ENCODE data around the gene LENG8.

The LENG8 gene

DNA sequence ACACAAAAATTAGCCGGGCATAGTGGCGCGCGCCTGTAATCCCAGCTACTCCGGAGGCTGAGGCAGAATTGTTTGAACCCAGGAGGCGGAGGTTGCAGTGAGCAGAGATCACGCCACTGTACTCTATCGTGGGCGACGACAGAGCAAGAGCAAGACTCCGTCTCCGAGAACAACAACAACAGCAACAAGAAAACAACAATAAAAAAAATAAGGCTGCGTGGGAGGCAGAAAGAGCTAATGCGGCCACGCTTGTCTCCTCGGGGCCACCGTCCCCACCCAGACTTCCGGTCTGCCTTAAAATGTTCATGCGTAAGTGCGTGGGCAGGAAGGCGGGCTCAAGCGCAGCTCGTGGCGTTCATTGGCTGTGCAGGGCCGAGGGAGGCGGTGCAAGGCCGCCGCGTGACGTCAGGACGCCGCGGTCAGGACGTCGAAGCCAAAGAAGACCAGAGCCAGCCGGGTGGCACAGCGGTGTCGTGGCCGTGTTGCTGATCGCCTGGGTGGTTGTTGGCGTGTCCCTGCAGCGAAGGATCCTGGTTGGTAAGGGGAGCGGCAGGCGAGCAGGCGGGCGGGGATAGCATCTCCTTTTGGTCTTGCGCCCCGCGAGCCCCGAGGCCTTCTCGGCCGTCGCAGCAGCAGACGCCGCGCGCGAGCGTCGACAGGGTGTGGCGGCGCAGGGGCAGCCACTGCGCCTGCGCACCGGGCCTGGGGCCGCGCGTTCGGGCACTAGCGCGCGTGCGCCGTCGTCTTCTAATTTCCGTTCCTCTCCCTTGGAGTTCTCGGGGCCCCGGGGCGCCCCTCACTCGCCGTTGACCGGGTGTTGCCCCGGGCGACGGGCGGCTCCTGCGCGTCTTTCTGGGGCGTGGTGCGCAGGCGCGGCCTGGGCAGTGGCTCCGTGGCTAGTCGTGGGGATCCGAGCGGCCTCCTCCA is at the start of gene LENG8:
LENG8 (plus strand) TSS at position 426 of the 927 bp plus-strand sequence. CDS start 2,146 bp downstream, outside the sequence.
- Histone ChIP-seq H3K4me3 (peak within 1 kb of the TSS; percentile 85), H3K9me3 (ENCODE audit: low read depth, low read length) (no peaks in the 10 kb centered on the region), H3K27ac (peak within 1 kb of the TSS; percentile 88), H3K36me3 (ENCODE audit: insufficient read depth, low read length) (peaks cover 44% of the 10 kb centered on the region), H3K9ac (ENCODE audit: insufficient read length) (peak within 1 kb of the TSS; percentile 90)
- no peak for TF ChIP-seq EZH2 (IDR thresholded peaks at IDR 0.05)
- TF ChIP-seq POLR2AphosphoS5 (IDR thresholded peaks at IDR 0.05; ENCODE audit: borderline replicate concordance, low read depth, low read length), result peak; percentile 97
- peak; percentile 30 for TF ChIP-seq FOXP2 (optimal IDR thresholded peaks at IDR 0.05; ENCODE audit: control extremely low read depth, extremely low read length, insufficient read depth)
- DNase-seq (ENCODE audit: low read depth, low spot score), result peak; percentile 94

DNA sequence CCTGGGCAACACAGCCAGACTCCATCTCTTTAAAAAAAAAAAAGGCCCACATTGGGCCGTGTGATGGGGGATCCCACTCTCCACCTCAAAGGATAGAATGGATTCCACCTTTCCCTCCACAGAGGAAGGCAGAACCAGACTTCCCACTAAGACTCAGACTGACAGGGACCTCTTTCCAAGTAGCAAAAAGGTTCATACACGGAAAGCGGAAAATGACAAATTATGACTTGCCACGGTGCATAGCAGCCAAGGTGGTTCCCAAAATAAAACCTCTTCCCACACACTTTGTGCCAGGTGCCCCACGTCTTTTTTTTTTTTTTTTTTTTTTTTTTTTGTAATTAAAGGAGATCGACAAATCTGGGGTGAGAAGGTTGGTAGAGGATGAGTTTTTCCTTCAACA is 48.1 kb upstream of the LENG8 start:
- no peak overlapping the region for H3K4me3 ChIP-seq
- H3K9ac ChIP-seq (ENCODE audit: insufficient read length), result no peak overlapping the region
- DNase-seq (ENCODE audit: low read depth, low spot score), result no peak
- H3K9me3 ChIP-seq (ENCODE audit: low read depth, low read length), result no peaks in the 10 kb centered on the region
- H3K27ac ChIP-seq, result no peak overlapping the region
- TF ChIP-seq POLR2AphosphoS5 (IDR thresholded peaks at IDR 0.05; ENCODE audit: borderline replicate concordance, low read depth, low read length) (no peak), FOXP2 (optimal IDR thresholded peaks at IDR 0.05; ENCODE audit: control extremely low read depth, extremely low read length, insufficient read depth) (no peak), EZH2 (IDR thresholded peaks at IDR 0.05) (no peak)
- H3K36me3 ChIP-seq (ENCODE audit: insufficient read depth, low read length), result no peaks in the 10 kb centered on the region

DNA sequence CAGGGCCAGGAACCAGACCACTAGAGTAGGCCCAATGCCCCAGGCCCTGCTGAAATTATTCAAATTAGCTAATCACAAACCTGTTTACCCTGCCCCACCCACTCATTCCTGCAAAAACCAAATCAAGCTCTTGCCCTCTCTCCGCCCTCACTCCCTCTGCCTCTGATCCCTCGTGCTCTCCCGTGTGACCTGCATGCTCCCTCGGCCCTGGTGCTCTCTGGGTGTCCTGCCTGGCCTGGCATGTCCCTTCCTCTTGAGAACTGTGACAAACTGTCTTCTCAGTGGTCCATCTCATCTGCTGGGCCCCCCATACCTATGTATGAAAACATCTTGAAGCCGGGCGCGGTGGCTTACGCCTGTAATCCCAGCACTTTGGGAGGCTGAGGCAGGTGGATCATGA is 45.9 kb upstream of the LENG8 start:
- Histone ChIP-seq H3K4me3 (no peak overlapping the region), H3K9ac (ENCODE audit: insufficient read length) (no peak overlapping the region), H3K9me3 (ENCODE audit: low read depth, low read length) (no peaks in the 10 kb centered on the region), H3K27ac (no peak overlapping the region), H3K36me3 (ENCODE audit: insufficient read depth, low read length) (no peaks in the 10 kb centered on the region)
- DNase-seq (ENCODE audit: low read depth, low spot score), result no peak
- TF ChIP-seq EZH2 (IDR thresholded peaks at IDR 0.05), result no peak
- no peak for TF ChIP-seq POLR2AphosphoS5 (IDR thresholded peaks at IDR 0.05; ENCODE audit: borderline replicate concordance, low read depth, low read length)
- TF ChIP-seq FOXP2 (optimal IDR thresholded peaks at IDR 0.05; ENCODE audit: control extremely low read depth, extremely low read length, insufficient read depth), result no peak

DNA sequence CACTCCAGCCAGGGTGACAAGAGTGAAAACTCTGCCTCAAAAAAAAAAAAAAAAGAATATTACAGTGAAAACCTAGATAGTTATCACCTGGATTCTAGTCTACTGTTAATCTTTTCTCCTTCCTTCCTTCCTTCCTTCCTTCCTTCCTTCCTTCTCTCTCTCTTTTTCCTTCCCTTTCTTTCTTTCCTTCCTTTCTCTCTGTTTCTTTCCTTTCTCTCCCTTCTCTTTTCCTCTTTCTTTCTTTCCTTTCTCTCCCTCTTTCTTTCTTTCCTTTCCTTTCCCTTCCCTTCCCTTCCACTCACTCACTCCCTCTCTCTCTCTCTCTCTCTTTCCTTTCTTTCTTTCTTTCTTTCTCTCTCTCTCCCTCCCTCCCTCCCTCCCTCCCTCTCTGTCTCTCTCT is 43.4 kb upstream of the LENG8 start:
- Histone ChIP-seq H3K27ac (no peak overlapping the region), H3K9ac (ENCODE audit: insufficient read length) (no peak overlapping the region), H3K4me3 (no peak overlapping the region), H3K36me3 (ENCODE audit: insufficient read depth, low read length) (no peaks in the 10 kb centered on the region), H3K9me3 (ENCODE audit: low read depth, low read length) (no peaks in the 10 kb centered on the region)
- TF ChIP-seq EZH2 (IDR thresholded peaks at IDR 0.05), result no peak
- no peak for TF ChIP-seq POLR2AphosphoS5 (IDR thresholded peaks at IDR 0.05; ENCODE audit: borderline replicate concordance, low read depth, low read length)
- no peak for TF ChIP-seq FOXP2 (optimal IDR thresholded peaks at IDR 0.05; ENCODE audit: control extremely low read depth, extremely low read length, insufficient read depth)
- no peak for DNase-seq (ENCODE audit: low read depth, low spot score)

DNA sequence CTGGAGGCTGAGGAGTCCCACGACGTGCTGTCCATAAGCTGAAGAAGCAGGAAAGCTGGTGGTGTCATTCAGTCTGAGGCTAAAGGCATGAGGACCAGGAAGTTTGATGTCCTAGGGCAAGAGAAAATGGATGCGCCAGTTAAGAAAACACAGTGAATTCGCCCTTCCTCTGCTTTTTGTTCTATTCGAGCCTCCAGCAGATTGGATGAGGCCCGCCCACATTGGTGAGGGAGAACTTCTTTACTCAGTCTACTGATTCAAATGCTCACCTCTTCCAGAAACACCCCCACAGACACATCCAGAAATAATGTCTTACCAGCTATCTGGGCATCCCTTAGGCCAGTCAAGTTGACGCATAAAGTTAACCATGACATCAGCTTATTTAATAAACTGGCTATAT is 41.2 kb upstream of the LENG8 start:
- Histone ChIP-seq H3K36me3 (ENCODE audit: insufficient read depth, low read length) (no peaks in the 10 kb centered on the region), H3K9ac (ENCODE audit: insufficient read length) (no peak overlapping the region), H3K4me3 (no peak overlapping the region), H3K27ac (no peak overlapping the region), H3K9me3 (ENCODE audit: low read depth, low read length) (no peaks in the 10 kb centered on the region)
- no peak for DNase-seq (ENCODE audit: low read depth, low spot score)
- TF ChIP-seq FOXP2 (optimal IDR thresholded peaks at IDR 0.05; ENCODE audit: control extremely low read depth, extremely low read length, insufficient read depth) (no peak), POLR2AphosphoS5 (IDR thresholded peaks at IDR 0.05; ENCODE audit: borderline replicate concordance, low read depth, low read length) (no peak), EZH2 (IDR thresholded peaks at IDR 0.05) (no peak)

DNA sequence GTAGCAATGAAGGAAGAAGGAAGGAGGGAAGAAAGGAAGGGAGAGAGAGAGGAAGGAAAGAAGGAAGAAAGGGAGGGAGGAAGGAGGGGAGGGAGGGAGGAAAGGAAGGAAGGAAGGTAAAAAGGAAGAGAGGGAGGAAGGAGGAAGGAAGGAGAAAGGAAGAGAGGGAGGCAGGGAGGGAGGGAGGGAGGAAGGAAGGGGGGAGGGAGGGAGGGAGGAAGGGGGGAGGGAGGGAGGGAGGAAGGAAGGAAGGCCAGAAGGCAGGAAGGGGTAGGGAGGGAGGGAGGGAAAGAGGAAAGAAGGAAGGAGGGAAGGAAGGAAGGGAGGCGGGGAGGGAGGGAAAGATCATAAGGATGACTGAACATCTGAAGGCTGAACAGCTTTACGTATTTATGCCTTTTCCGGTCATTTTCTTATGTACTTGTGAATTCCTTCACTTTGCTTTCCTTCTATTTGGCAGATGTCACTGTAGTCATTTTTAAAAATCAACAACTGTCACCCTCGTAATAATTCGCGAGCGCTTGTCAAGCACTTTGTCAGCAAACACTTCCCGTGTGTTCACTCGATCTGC is 40.5 kb upstream of the LENG8 start:
- H3K9ac ChIP-seq (ENCODE audit: insufficient read length), result no peak overlapping the region
- no peak for DNase-seq (ENCODE audit: low read depth, low spot score)
- no peaks in the 10 kb centered on the region for H3K9me3 ChIP-seq (ENCODE audit: low read depth, low read length)
- no peaks in the 10 kb centered on the region for H3K36me3 ChIP-seq (ENCODE audit: insufficient read depth, low read length)
- no peak overlapping the region for H3K27ac ChIP-seq
- TF ChIP-seq EZH2 (IDR thresholded peaks at IDR 0.05) (no peak), FOXP2 (optimal IDR thresholded peaks at IDR 0.05; ENCODE audit: control extremely low read depth, extremely low read length, insufficient read depth) (no peak), POLR2AphosphoS5 (IDR thresholded peaks at IDR 0.05; ENCODE audit: borderline replicate concordance, low read depth, low read length) (no peak)
- no peak overlapping the region for H3K4me3 ChIP-seq

DNA sequence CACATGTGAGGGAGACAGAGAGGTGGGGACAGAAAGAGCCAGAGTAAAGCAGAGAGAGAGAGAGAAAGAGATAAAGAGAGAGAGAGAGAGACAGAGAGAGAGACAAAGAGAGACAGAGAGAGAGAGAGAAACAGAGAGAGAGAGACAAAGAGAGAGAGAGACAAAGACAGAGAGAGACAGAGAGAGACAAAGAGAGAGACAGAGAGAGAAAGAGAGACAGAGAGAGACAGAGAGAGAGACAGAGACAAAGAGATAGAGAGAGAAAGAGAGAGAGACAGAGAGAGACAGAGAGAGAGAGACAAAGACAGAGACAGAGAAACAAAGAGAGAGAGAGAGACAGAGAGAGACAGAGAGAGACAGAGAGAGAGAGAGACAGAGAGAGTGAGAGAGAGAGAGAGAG is 38.0 kb upstream of the LENG8 start:
- TF ChIP-seq EZH2 (IDR thresholded peaks at IDR 0.05) (no peak), FOXP2 (optimal IDR thresholded peaks at IDR 0.05; ENCODE audit: control extremely low read depth, extremely low read length, insufficient read depth) (no peak), POLR2AphosphoS5 (IDR thresholded peaks at IDR 0.05; ENCODE audit: borderline replicate concordance, low read depth, low read length) (no peak)
- Histone ChIP-seq H3K9me3 (ENCODE audit: low read depth, low read length) (no peaks in the 10 kb centered on the region), H3K36me3 (ENCODE audit: insufficient read depth, low read length) (no peaks in the 10 kb centered on the region), H3K4me3 (no peak overlapping the region), H3K9ac (ENCODE audit: insufficient read length) (no peak overlapping the region), H3K27ac (no peak overlapping the region)
- DNase-seq (ENCODE audit: low read depth, low spot score), result no peak

DNA sequence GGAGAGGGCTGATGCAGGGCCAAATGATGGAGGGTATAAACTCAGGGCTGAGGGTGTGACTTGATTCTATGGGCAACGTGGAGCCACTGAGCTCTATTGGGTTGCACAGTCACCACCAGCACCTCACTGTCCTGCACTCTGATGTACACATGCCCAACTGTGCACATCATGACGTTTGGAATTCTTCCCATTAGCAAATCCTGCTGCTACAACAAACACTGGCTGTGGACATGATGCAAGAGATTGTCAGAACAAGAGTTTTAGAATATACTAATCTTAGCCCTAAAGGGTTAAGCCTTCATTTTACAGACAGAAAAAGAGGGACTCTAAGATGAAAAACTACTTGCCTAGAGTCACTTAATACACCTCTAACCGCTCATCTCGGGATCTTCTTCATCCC is 36.1 kb upstream of the LENG8 start:
- H3K36me3 ChIP-seq (ENCODE audit: insufficient read depth, low read length), result no peaks in the 10 kb centered on the region
- no peak overlapping the region for H3K4me3 ChIP-seq
- H3K9ac ChIP-seq (ENCODE audit: insufficient read length), result no peak overlapping the region
- no peaks in the 10 kb centered on the region for H3K9me3 ChIP-seq (ENCODE audit: low read depth, low read length)
- no peak for DNase-seq (ENCODE audit: low read depth, low spot score)
- no peak overlapping the region for H3K27ac ChIP-seq
- no peak for TF ChIP-seq EZH2 (IDR thresholded peaks at IDR 0.05)
- no peak for TF ChIP-seq FOXP2 (optimal IDR thresholded peaks at IDR 0.05; ENCODE audit: control extremely low read depth, extremely low read length, insufficient read depth)
- no peak for TF ChIP-seq POLR2AphosphoS5 (IDR thresholded peaks at IDR 0.05; ENCODE audit: borderline replicate concordance, low read depth, low read length)

All from SK-N-MC (cell line).